NCI-H187 treated with DMSO at 0.1 percent for 48 hours (cell line): Measurements from ENCODE around the gene DMD.
"Not testable (repeated sequence)": the region's sequence is repeated elsewhere in the genome, so short reads cannot be mapped to it uniquely, and the experiment has no call there.

Source experiments
- DNase-seq: peaks from one replicate; lab custom pipeline; 2025; lab: John Stamatoyannopoulos, UW

The DMD gene

DNA sequence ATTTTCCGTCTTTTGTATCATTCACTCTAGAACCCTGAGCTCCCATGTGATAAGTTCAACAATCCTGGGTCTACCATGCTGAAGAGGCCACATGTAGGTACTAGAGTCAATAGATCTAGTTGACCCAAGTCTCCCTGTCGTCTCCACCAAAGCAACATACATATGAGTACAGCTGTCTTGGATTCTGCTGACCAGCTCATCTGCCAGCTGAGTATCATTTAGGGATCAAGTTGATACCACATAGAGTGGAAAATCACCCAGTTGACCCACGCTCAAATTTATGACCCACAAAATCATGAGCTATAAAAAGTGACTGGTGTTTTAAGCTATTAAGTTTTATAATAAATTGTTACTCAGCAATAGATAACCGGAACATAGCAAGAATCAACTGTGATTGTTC lies 61.8 kb downstream of the DMD start:
- DNase-seq, result no peak

DNA sequence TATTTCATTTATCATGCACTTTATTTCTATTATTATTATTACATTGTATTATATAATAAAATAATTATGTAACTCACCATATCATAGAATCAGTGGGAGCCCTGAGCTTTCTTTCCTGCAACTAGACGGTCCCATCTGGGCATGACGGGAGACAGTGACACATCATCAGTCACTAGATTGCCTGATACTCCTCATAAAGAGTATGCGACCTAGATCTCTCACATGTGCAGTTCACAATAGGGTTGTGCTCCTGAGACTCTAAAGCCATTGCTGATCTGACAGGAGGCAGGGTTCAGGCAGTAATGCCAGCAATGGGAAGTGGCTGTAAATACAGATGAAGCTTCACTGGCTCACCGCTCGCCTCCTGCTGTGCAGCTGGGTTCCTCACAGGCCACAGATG lies 62.3 kb downstream of the DMD start:
- DNase-seq, result no peak

DNA sequence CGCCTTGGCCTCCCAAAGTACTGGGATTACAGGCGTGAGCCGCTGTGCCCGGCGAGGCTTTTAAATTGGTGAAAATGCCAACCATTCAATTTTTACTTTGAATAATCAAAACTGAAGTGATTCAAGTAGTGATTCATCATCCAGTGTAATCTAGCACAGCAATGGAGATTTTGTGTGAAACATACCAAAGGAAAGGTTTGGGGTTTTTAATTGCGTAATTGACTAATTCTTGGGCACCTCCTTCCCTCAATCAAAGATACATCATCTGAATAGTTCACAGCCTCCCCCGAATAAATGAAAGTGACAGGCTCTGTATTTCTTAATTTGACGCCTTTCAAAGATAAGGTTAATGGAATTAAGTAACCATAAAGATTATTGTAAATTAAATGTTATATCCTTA lies 69.0 kb downstream of the DMD start:
- no peak for DNase-seq

DNA sequence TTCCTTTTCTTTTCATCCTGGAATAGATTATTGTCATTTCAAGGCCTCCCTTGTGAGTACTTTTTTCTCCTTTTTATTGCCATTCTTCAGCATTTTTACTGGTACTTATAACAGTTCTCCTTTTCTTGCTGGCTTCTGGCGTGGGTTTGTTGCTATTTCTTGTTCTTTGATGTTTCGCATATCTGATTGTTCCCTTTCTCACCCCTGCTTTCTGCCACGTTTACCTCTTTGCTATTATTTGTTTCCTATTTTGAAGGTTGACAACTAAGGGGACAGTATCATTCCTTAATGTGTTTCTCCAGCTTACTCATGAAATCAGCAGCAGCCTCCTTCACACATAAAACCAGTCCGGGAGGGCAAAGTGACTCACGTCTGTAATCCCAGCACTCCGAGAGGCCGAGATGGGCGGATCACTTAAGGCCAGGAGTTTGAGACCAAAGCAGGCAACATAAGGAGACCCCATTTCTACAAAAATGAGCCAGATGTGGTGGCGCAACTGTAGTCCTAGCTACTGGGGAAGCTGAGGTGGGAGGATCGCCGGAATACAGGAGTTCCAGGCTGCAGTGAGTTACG lies 72.6 kb downstream of the DMD start:
- DNase-seq, result no peak

DNA sequence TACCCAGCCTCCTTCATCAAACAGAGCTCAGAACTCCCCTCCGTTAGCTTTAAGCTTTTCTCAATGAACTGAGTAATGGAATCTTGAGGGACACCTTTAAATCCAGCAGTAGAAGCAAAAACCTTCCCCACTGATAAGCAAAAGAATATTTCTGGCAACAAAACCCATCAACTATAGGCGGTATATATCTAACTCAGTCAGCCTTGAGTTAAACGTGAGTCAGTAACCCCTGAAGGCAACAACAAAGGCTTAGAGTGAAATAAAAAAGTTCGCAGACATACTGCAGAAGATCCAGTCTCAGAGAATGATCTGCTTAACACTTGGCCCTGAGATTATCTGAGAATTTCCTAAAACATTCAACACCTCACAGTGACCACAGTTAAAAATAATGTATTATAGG lies 77.2 kb downstream of the DMD start:
- no peak for DNase-seq

DNA sequence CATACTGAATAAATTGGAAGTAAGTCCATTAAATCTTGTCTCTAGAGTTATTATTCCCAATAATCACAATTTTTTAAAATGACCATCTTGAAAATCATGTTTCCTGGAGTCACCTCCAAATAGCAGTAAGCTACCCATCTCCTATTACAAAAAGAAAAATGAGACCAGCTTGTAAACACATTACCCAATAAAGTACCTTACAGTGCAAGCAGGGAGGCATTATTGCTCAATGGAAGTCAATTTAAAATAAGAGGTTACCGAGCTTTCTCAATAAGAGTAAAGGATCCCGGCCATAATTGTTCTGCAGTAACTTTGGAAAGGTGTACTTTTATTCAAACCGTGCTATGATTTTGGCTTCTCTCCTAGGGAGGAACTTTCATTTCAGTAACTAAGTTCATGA lies 78.0 kb downstream of the DMD start:
- DNase-seq, result no peak

DNA sequence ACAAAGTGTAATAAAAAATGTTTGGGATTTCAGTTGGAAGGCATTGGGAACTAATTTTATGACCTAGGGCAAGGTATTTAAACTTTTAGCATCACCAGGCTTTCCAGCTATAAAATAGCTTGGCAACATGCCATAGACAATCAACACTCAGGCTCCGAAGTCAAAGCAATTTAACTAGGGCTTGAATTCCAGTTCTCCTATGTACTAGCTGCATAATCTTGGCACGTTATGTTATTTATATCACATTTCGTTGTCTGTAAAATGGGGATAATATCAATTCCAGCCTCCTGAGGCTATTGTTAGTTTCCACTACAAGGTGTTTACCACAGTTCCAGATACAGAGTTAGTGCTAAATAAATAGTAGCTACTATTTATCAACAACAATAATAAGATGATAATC lies 78.8 kb downstream of the DMD start:
- DNase-seq, result no peak

DNA sequence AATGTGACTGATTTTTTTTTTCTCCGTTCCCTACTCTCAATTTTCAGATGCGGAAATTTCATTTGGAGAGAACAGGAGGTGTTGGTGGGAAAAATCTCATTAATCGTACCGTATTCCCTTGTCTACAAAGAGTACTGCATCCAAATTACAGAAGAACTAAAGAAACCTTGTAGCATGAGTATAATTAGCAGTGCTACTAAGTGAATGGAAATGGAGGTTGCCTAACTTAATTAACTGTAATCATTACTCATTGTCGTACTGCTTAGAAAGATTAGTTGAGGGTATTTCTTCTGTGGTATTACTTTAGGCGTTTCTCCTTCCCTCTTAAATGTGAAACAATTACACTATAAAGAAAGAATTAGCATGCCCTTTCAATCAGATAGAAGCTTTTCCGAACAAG lies 81.7 kb downstream of the DMD start:
- DNase-seq, result no peak

DNA sequence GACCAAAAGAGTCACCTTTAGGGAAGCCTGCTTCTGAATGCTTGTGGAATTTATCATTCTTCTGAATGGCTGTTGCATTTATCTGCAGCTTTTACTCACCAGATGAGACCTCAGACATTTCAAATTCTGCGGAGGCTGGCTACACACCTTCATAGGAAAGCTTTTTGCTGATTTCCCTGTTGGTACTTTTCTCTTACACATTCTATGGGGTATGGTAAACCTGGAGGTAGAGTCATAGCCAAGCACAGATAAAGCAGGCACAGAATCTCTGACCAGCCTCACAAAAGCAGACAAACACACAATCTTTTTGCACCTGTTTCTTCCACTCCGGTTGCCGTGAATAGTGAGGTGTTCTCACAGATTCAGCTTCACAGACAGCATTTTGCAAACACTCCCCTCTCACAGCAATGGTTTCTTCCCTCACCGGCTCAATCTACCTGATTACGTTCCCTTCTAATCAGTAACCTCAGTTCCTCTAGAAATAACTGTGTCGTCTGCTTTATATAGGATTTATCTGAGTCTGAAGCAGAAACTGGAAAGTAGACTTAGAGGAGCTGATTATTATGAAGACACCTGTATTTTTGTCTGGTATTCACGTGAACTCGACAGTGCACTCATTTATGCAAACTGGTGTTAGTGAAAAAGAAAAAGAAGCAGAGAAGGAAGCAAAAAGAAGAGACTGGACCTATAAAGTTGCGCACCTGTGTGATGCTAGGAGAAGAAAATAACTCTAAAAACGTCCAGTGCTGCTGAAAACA lies 83.1 kb downstream of the DMD start:
- DNase-seq, result no peak

DNA sequence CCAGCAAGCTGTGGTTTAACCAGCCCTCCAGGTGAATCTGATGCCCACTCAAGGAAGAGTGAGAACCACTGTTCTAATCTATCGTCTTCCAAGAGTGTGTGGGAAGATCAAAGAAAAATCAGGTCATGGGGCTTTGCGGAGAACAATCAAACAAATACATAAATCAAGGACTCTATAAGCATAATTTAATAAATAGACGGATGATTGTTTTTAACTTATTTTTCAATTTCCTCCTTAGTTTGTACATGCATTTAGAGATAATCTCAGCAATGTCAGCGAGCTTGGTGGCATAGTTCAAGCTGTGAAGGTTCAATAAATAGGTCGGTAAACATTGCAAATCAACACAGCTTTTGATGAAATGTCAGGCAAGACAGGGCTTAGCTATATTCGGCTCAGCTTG lies 84.9 kb downstream of the DMD start:
- no peak for DNase-seq

DNA sequence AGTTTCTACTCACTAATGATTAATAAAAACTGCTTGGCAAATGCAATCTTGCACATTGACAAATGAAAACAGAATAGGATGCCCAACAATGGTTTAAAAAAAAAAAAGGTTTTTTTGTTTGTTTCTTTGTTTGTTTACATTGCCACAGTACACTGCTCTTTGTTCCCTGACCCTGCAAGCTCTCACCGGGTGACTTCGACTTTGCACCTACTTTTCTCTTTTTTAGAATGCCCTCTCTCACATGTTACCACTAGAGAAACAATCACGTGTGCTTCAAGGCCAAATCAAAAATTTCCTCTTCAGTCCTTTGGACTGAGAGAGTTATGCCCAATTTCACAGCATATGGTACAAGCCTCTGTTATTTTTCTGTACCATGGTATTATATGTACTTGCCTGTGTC lies 101.5 kb downstream of the DMD start:
- no peak for DNase-seq

DNA sequence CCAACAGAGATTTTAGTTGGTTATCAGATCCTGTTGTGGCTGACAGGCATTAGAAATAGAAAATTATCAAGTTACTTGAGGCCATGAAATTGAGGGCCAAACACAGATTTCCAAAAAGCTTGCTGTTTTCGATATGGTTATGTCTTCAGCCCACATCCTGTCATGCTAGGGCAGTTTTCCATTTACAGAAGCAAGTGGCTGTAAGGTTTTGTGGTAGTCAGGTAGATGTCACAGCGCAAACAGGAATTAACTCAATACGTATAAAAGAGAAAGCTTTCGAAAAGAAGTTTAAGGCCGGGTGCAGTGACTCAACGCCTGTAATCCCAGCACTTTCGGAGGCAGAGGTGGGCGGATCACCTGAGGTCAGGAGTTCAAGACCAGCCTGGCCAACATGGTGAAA lies 104.6 kb downstream of the DMD start:
- no peak for DNase-seq

DNA sequence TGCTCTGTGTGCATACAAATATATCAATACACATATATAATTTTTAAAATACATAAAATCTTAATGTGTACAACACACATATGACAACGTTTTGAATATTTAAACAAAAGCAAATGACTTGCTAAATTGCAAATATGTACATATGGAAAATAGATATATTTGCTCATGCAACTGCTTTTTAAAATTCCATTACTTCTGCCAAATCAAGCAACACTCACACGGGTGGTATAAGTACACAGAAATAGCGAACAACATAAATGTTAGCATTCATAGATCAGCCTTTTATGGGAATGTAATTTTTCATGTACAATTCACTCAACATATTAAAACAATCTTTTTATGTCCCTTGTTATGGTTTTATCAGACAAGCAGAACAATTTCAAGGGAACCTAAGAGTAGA lies 116.3 kb downstream of the DMD start:
- no peak for DNase-seq

DNA sequence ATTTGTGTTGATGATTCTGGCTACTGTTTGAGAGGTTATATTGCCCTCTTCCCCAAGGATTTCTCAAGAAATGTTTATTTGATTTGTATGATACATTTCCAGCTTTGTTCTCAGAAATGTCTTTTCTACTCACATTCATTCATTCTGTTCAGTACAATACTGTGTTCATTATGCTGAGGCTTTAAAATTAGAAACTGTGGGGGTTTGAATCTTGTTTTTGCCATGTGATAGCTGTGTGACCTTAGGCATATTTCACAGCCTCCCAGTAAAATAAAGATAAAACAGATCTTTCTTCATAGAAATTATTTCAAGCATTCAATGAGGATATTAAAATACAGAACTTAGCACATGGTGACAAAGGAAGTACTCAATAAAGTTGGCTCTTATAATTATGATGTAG lies 123.9 kb downstream of the DMD start:
- DNase-seq, result no peak

DNA sequence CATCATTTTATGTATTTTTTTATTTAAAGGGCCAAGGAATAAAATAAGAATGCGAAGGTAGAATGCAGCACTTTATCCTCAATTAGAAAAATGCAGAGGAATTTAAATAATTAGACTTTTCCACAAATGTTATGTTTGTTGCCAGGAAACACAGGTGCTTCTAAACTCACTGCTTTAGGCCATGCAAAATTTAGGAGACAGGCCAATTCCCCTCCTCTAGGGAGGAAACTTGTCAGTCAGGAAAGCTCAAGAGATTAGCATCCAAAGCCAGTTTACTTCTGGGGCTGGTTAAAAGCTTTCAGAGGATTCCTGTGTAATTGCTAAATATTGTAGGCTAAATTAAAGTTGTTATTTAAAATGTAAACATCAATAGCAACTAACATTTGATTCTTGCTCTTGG lies 124.5 kb downstream of the DMD start:
- no peak for DNase-seq

DNA sequence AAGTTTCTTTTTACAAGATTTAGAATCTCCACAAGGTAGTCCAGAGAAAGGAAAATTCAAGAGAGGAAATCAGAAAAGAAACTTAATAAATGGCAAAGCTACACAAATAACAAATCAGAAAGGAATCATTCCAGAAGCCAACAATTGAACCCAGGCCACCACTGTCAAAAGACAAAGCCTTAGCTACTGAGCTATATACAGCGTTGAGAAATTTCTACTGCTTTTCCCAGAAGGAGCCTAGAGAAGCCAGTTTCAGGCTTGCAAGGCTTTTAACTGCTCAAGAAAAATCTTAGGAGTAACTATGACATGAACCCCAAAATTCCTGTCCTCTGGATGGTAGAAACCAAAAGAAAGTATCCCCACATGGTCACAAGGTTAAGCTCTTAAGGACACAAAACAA lies 129.0 kb downstream of the DMD start:
- DNase-seq, result no peak

DNA sequence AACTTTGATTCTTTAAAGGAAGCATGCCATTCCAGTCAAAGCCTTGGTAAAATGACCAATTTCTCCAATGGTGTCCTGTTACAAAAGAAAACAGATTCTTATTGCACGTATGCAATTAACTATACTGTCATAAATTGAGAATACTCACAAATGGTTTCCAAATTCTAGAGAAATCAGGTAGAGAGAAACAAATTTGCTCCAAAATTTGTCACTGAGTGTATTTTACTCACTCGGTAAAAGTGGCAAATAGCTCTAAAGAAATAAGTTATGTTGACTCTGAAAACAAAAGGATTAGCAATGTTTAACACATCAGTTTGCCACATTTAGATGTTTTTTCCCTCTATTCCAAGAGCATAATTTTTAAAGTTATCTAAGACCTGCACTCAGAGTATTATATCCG lies 133.1 kb downstream of the DMD start:
- no peak for DNase-seq

DNA sequence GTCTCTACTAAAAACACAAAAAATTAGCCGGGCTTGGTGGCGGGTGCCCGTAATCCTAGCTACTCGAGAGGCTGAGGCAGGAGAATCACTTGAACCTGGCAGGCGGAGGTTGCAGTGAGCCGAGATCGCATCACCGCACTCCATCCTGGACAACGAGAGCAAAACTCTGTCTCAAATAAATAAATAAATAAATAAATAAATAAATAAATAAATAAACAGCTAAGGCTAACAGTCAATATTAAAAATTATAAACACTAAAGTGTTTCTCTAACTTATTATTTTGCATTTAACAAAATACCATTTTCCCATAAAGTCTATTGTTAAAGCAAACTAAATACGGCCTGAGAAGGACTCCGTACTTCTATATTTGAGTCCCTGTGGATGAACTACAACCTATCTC lies 137.7 kb downstream of the DMD start:
- not testable (repeated sequence) for DNase-seq

DNA sequence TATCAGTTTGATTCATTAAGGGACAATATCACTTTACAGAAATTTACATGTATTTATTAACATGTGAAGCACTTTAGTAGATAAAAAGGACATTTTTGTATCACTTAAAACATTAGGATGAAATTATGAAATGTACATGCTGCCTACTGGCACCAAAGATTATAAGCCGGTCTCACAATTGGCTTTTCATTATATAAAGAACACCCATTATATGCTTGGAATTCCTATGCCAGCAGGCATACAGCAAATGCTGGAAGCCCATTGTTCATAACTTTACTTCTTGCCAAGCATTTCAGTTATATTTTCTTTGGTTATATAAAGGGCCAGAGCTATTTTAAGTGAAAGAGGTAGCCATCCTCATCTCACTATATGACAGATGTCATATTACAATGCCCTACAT lies 145.9 kb downstream of the DMD start:
- no peak for DNase-seq

DNA sequence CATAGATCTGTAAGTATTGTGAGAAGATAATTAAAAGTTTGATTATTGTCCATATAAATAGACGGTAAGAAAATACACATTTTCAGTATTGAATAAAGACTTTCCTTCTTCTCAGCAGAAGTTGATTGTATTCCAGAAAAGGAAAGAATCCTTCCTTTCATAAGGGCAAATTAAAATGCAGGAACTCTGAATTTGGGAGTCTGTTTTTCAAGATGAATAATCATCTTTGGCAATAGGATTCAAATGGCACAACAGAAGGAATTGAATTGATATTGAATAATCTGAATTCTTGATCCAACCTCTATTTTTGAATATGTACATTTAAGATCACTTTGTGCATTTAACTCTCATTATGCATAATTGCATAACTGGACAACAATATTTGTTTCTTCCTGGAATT lies 149.3 kb downstream of the DMD start:
- no peak for DNase-seq

DNA sequence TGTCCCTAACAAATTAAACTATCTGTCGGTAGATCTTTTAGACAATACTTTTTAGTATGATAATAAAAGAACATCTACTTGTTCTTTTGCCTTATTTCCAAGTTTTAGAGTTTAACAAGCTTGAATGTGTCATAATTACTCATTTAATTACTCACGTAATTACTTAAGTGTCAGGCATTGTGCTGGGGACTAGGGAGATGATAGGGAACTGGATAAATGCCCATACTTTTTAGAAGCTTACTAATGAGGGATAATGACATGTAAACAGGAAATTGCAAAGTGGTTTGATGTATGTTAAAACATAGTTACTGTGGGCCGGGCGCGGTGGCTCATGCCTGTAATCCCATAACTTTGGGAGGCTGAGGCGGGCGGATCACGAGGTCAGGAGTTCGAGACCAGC lies 158.3 kb downstream of the DMD start:
- DNase-seq, result no peak

DNA sequence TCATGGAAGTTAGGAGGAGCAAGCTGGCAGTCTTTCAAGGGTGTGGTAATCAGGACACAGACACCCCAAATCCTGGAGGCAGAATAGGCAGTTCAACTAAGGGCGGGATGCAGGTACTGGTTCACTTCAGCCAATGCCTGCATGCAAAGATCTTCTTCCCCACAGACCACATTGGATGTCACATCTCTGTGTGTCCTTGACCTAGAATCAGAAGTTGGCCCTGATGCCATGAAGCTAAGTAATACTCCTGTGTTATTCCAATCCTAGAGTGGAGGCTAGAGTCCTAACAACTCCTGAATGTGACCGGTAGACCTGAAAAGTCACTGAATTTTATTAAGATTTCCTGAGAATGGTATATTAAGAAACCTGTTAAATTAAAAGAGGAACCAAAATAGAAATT lies 165.5 kb downstream of the DMD start:
- no peak for DNase-seq

DNA sequence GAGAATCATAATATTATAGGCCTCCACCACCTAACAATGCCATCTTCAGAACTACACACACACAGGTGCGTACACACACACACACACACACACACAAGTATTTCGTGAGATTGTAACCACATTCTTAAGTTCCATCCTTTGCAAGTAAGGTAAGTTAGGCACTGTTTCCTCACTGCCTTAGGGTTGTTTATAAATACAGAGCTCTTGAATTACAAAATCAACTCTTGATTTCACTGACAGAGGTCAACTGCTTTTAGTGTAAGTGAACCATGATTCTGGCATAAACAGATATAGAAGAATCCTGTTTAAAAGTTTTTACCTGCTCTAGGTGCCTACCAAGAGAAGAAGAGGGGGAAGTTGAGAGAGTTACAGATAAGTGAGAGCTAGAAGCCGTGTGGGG lies 166.1 kb downstream of the DMD start:
- no peak for DNase-seq

DNA sequence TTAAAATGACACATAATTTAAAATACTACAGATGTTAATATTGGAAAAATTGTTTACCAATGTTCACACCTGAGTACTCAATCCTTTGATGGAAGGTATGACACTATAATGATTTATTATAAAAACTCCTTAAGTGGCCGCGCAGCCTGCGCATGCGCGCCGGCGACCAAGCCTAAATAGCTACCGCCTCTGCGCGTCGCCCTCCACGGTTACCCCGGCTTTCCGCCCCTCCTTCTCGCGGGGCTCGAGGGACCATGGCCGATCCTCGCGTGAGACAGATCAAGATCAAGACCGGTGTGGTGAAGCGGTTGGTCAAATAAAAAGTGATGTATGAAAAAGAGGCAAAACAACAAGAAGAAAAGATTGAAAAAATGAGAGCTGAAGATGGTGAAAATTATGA lies 170.2 kb downstream of the DMD start:
- DNase-seq, result no peak
